HUDEP-2 (cell line): ENCODE measurements around the gene CEP104.
A peak's percentile ranks its signal among the peaks of the same experiment; 100 is the strongest.

Experiments used
- DNase-seq, 76 experiments: peaks; one replicate each; lab custom pipeline; 2025; ENCODE audit not compliant: unreplicated experiment in 76 of 76; lab: John Stamatoyannopoulos, UW

Gene CEP104

GRCh38 chr1:3780901-3781300 lies 76.1 kb downstream of the CEP104 start:
- DNase-seq: no peak

GRCh38 chr1:3779912-3780416 lies 77.0 kb downstream of the CEP104 start:
- DNase-seq: peak in 1 of 76 experiments; percentile 43

- DNase-seq: peak in 15 of 76 experiments; percentile 9 to 64 (median 25)
Measured at GRCh38 chr1:3779265-3779911, 77.6 kb downstream of the CEP104 start.

GRCh38 chr1:3778590-3779264 lies 78.3 kb downstream of the CEP104 start:
- peak in 37 of 76 experiments; percentile 5 to 64 (median 30) for DNase-seq

GRCh38 chr1:3777647-3778589 lies 79.1 kb downstream of the CEP104 start:
- peak in 26 of 76 experiments; percentile 10 to 71 (median 33) for DNase-seq

GRCh38 chr1:3777078-3777547 lies 79.9 kb downstream of the CEP104 start:
- DNase-seq: peak in 26 of 76 experiments; percentile 2 to 53 (median 24)

GRCh38 chr1:3776231-3776961 lies 80.6 kb downstream of the CEP104 start:
- DNase-seq: peak in 27 of 76 experiments; percentile 17 to 72 (median 45)

GRCh38 chr1:3775490-3776230 lies 81.4 kb downstream of the CEP104 start:
- peak in 74 of 76 experiments; percentile 56 to 94 (median 84) for DNase-seq

GRCh38 chr1:3774946-3775489 lies 82.0 kb downstream of the CEP104 start:
- peak in 71 of 76 experiments; percentile 42 to 95 (median 82) for DNase-seq

- DNase-seq: peak in 46 of 76 experiments; percentile 53 to 95 (median 88)
Measured at GRCh38 chr1:3774276-3774945, 82.6 kb downstream of the CEP104 start.

GRCh38 chr1:3773572-3774275 lies 83.3 kb downstream of the CEP104 start:
- peak in 42 of 76 experiments; percentile 7 to 68 (median 40) for DNase-seq

GRCh38 chr1:3772715-3773571 lies 84.1 kb downstream of the CEP104 start, which contains the start of gene SMIM1:
Gene SMIM1, plus strand, starts transcription at chr1:3772749. Its CDS starts 2,625 bp downstream, at chr1:3775374.
- DNase-seq: peak in 56 of 76 experiments; percentile 13 to 69 (median 45)

- peak in 74 of 76 experiments; percentile 38 to 97 (median 92) for DNase-seq
Measured at GRCh38 chr1:3772027-3772714, 84.8 kb downstream of the CEP104 start.

GRCh38 chr1:3771108-3772026 lies 85.6 kb downstream of the CEP104 start:
- peak in 44 of 76 experiments; percentile 8 to 58 (median 38) for DNase-seq
